GM21360 (cell line): ENCODE results near the gene CA14.
"Not testable (repeated sequence)": the region's sequence is repeated elsewhere in the genome, so short reads cannot be mapped to it uniquely, and the experiment has no call there.

ENCODE experiments used
- ATAC-seq: cut with Tn5 transposase; IDR thresholded peaks from one replicate; pipeline ENCODE4 v1.9.1; 2021; ENCODE audit warnings: mild to moderate bottlenecking, moderate library complexity; ENCODE audit not compliant: unreplicated experiment

CA14 gene

DNA sequence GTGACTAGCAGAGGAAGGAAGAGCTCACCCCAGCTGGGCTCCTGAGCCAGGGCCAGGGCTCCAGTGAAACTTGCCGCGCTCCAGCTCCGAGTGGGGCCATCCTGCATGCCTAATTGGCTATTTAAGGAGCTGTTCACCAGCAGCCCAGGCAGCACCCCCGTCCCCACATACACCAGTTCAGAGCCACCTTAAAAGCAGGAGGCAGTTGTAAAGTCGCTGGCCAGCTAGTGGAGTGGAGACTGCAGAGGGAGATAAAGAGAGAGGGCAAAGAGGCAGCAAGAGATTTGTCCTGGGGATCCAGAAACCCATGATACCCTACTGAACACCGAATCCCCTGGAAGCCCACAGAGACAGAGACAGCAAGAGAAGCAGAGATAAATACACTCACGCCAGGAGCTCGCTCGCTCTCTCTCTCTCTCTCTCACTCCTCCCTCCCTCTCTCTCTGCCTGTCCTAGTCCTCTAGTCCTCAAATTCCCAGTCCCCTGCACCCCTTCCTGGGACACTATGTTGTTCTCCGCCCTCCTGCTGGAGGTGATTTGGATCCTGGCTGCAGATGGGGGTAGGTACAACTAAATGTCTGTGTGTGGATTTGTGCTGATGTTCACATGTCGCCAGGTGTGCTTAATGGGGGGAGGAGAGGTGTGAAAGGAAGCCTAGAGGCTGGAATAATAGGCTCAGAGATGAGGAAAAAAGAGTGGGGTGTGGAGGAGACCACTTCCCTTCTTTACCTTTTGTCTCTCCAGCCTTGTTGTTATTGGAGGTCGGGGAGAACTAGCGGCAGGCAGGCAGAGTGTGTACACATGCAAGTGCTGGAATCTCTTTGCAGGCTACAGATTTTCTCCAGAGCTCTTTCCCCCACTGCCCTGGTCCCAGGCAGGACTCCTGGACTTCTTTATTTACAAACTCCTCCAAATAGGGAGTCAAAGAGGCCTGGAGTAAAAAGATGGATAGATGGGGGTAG lies at the start of gene CA14:
TSS of gene CA14 (plus strand) at position 151 of the 962 bp plus-strand sequence. CDS start at position 506, 355 bp downstream.
- no peak for ATAC-seq

DNA sequence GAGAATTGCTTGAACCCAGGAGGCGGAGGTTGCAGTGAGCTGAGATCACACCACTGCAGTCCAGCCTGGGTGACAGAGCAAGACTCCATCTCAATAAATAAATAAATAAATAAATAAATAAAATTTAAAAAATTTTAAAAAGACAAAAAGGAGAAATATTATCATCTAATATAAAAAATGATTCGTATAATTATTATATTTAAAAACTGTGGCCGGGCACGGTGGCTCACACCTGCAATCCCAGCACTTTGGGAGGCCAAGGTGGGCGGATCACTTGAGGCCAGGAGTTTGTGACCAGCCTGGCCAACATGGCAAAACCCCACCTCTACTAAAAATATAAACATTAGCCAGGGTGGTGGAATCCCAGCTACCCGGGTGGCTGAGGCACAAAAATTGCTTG lies 49.1 kb upstream of the CA14 start:
- ATAC-seq: not testable (repeated sequence)

DNA sequence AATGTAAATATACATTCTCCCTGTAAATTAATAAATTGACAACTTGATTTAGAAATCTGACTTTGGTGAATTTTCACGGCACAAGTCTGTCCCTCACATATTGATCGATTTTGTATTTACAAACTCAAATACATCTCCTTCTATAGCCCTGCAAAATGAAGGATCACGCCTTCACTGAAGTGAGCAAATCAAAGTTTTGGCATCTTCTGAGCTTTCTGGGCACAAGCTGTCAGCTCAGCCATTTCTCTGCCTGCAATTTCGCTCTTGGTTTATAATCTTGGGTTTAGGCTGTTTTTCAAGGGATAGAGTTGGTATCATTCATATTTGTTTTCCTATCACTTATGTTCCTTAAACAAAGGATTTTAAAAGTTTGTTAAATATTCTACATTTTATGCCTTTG lies 47.5 kb upstream of the CA14 start:
- ATAC-seq: no peak

DNA sequence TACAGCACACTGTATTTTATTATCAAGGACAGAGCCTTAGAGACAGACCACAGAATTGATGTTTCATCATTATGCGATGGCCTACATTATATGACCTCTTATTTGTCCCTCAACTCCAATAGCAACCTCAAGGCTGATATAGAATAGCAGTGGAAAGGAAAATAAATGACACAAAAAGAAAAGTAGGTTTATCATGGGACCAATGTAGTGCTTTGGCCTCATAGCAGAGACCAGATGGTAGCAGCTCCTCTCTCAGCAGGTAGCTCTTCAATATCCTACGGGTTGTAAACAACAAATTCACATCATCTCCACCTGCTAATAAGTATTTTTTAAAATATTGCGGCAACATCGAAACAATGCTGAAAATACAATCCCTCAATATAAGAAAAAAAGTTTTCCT lies 46.9 kb upstream of the CA14 start:
- ATAC-seq: no peak

DNA sequence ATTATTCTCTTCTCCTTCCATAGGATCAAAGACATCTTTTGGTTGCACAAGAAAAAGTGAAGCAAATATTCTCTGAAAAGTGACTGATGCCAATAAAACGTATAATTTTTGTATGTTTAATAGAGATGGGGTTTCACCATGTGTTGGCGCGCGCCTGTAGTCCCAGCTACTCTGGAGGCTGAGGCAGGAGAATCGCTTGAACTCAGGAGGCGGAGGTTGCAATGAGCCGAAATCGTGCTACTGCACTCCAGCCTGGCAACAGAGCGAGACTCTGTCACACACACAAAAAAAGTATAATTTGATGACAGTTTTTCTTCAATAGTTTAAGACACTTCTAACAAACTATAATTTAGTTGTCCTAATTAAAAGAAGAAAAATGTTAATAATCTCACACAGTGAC lies 45.5 kb upstream of the CA14 start:
- ATAC-seq: no peak

DNA sequence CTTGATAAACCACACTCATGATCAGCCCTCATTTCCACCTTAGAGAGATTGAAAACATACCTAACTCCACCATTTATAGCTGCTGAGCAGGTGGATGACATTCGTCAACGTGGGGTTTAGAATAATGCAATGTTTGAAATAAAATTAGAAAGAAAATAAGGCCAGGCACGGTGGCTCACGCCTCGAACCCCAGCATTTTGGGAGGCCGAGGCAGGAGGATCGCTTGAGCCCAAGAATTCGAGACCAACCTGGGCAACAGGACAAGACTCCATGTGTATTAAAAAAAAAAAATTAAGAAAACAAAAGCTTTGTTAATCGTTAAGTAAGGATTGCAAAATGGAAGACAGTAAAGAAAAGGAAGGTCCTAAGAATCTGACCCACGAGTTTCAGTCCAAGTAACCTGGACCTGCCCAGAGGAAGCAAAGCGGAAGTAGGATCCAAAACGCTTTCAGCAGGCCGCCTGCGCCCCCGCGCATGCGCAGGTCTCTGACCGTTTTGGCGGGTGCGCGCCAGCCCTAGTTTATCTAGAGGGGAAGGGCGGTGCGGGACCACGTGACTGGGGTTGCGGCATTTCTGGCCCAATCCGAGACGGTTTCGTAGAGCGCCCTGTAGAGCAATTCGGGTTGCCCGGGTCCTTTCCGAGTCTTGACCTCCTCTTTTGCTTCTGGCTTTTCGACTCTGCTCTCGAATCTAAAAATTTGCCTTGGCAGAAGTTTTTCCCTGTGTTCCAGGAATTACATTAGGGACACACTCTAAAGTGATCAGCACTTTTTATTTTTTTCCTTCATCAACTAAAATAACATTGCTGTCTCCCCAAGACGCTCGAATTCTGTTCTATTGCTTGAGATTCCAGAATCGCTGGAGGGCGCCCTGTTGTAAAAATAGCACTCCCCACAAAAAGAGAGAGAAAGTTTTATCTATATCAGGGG lies 44.1 kb upstream of the CA14 start:
- ATAC-seq: peak; percentile 70

DNA sequence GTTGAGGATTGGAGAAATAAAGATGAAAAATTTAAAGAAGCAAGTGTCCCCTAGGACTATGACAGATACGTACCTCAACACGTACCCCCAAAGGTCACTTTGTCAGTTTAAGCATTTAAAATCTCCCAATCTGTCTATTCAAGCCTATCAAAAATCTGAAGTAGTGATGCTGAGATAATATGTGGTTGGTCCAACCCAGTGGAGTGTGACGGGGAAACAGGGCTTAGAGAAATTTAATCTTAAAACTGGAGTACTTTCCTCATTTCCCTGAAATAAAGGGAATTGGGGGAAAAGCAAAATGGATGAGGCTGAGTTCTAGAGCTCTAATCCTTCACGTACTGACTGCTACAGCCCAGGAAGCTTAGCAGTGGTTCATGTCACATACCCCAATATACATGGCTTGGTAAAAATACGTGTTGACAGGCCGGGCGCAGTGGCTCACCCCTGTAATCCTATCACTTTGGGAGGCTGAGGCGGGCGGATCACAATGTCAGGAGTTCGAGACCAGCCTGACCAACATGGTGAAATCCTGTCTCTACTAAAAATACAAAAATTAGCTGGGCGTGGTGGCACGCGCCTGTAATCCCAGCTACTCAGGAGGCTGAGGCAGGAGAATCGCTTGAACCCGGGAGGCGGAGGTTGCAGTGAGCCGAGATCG lies 43.3 kb upstream of the CA14 start:
- not testable (repeated sequence) for ATAC-seq

DNA sequence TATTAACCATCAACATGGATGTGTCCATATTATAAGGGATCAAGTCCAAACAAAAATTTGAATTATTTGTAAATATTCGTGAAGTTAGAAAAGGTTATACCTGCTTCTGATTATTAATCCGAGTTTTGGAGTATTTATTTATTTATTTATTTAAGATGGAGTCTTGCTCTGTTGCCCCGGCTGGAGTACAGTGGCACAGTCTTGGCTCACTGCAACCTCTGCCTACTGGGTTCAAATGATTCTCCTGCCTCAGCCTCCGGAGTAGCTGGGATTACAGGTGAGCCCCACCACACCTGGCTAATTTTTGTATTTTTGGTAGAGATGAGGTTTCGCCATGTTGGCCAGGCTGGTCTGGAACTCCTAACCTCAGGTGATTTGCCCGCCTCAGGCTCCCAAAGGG lies 41.7 kb upstream of the CA14 start:
- not testable (repeated sequence) for ATAC-seq

DNA sequence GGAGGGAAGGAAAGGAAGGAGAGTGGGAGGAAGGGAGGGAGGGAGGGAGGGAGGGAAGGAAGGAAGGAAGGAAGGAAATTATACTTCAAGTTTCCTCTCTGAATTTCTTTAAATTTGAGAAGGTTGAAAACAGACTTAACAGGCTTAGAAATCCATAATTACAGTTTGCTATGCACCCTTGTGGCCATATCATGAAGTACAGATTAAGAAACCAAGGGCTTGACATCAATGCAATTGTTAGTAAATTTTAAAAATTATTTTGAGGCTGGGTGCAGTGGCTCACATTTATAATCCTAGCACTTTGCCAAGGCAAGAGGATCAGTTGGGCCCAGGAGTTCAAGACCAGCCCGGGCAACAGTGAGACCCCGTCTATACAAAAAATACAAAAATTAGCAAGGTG lies 36.0 kb upstream of the CA14 start:
- no peak for ATAC-seq

DNA sequence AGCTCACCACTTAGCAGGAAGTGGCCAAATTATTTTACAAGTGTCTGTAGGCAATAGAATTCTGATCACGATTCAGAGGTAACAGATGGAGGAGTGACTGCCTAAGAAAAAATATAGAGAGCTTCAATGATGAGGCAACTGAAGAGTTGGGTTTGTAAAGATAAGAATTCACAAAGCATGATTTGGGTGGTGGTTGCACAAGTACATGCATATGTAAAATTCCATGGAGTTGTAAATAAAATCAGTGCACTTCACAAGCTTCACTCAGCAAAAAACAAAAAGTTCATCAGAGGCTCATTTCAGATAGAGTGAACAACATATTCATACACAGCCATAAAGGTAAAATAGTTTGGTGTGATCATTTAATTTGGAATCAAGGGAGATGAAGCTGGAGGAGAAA lies 32.6 kb upstream of the CA14 start:
- no peak for ATAC-seq

DNA sequence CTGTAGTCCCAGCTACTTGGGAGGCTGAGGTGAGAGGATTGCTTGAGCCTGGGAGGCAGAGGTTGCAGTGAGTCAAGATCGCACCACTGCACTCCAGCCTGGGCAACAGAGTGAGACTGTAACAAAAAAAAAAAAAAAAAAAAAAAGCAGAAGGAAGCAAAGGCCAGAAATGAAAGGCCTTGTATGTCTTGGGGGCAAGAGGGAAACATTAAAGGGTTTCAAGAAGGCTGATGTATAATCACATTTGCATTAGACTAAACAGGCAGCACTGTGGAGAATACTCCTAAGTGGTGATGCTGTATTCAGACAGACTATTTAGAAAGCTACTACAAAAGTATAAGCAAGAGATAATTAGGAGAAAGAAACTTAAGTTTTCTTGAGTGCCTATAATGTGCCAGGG lies 32.0 kb upstream of the CA14 start:
- ATAC-seq: no peak

DNA sequence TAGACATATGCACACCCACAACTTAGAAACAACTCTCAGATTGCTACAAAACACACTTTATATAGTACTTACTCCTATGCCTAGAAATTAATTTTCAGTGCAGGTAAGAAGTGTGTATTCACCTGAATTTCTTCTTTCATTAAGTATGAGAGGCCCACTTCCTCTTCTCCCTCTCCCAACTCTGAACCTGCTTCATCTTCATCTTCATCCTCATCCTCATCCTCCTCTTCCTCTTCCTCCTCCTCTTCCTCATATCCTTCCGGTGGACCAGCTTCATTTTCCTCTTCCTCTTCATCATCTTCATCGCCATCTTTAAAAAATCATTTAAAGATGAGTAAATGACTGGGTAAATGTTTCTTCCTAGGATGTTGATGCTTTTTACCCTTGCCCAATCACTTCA lies 31.1 kb upstream of the CA14 start:
- ATAC-seq: no peak

DNA sequence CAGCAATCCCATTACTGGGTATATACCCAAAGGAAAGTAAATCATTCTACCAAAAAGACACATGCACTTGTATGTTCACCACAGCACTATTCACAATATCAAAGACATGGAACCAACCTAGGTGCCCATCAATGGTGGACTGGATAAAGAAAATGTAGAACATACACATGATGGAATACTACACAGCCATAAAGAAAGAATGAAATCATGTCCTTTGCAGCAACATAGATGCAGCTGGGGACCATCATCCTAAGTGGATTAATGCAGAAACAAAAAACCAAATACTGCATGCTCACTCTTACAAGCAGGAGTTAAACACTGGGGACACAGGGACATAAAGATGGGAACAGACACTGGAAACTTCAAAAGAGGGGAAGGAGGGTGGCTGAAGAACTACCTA lies 30.3 kb upstream of the CA14 start:
- no peak for ATAC-seq

DNA sequence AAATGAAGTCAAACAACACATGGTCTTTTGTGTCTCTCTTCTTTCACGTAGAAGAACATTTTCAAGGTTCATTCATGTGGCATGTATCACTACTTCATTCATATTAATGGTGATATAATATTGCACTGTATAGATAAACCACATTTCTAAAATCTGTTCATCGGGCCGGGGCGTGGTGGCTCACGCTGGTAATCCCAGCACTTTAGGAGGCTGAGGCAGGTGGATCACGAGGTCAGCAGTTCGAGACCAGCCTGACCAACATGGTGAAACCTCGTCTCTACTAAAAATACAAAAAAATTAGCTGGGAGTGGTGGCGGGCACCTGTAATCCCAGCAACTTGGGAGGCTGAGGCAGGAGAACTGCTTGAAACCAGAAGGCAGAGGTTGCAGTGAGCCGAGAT lies 29.3 kb upstream of the CA14 start:
- ATAC-seq: not testable (repeated sequence)

DNA sequence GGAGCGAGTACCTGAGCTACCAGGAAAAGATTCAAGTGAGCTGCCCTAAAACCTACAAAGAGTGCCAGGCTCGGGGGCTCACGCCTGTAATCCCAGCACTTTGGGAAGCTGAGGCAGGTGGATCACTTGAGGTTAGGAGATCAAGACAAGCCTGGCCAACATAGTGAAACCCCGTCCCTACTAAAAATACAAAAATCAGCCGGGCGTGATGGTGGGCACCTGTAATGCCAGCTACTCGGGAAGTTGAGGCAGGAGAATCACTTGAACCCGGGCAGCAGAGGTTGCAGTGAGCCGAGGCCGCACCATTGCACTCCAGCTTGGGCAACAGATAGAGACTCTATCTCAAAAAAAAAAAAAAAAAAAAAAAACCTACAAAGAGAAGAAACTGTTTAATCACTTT lies 24.7 kb upstream of the CA14 start:
- not testable (repeated sequence) for ATAC-seq

DNA sequence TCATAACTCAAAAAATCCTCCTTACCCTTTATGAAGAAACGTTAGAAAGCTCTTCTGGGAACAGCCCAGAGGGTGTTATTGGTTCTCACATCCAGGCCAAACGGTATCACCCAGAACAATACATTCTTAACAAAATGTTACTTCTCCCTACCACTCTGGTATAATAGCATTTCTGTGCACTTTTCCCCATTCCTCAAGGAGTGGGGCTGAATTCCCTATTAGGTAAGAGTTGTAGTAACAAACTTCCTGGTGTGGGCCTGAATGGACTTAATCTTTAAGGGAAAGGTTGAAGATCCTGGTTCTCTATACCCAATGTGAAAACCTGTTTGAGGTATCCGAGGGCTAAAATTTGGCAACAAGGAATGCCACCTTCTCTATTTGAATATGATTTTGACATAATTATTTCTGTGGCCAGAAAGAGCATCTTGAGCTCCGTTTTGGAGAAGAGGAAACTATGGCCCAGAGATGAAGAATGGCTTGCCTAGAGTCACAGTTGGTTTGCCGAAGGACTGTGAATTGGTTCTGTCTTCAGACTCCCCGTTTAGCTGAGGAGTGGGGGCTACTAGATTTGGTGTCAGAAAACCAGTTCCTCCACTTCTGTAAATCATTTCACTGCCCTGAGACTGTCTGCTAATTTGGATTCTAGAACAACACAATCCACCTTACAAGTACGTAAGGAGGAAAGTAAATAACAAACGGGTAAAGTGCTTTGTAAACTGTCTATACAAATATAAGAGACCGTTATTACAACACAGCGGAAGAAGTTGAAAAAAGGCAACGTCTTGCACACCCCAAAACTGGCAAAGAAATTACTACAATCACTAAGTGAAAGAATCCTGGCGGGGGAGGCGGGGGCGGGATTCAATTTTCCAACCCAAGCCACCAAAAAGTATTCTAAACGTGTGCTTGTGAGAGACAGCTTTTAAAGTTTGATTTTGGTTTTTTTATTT lies 23.9 kb upstream of the CA14 start:
- no peak for ATAC-seq

DNA sequence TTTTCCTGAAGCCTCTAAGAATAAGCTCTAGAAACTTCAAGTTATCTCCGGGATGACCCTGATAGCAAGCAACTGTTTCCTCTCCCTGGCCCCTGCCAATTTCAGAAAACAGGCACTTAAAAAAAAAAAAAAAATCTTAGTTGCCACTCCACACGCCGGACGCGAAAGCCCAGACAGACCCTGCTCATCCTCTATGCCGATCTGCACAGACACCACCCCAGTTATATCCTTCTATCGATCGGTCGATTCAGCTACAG lies 23.3 kb upstream of the CA14 start:
- ATAC-seq: no peak

DNA sequence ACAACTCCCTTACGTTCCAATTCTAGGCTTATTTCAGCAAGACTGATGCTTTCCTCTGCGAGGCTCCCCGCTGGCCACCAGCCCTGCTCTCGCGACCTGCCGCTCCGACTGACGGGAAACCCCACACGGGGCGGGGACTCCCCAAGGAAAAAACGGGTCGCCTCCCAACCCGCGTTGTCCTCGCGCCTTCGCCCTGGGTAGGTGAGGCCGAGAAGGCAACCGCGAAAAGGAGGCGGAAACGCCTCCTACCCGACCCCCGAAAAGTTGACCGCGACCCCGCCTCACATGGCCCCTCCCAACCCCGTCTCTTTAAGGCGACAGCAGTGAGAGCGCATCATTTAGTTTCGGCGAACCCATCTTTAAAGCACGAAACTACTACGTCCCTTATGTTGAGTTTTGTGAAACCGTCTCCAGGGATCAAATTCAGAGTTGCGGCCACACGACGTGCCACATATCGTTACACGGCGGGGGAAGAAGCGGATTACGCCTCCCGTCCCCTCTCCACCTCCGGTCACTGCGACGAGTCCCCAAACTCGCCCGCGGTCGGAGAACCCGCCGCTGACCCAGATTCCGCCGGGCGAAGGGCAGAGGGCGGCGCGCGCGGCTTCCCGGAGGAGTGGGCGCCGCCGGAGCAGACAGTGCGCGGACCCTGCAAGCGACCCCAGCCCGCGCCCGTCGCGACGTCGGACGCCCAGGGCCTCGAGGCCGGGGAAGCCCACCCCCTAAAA lies 22.8 kb upstream of the CA14 start:
- ATAC-seq: peak; percentile 53

DNA sequence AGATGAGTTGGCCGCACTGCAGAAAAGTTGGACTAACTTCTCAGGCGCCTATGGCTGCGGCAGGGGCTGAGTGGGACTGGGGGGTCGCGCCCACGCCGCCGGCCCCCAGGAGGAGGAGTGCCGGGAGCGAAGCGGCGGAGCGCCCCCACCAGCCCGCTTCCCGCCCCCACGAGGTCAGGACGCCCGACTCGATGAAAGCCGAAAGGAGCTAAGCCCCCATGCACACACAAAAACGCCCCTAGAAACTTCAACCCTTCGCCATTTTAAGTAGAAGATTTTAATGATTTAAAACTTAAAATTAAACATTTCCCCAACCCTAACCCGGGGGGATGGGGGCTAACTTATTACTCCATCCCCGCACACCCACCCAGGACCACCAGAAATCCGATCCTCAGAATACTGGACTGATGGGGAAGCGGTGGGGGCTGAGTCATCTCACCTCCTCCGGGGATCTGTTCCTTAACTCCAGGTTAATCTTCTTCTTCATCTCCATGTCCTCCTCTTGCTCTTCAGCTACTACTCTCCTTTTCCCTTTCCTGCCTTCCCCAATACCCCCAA lies 22.2 kb upstream of the CA14 start:
- peak; percentile 11 for ATAC-seq
